Right lobe of liver (tissue), 6 donors: ENCODE measurements around the gene VPS54. TPM values are rescaled to one million over a fixed set of nuclear protein-coding genes. Genes with fewer than 3 reads are reported as not detected.
"Not testable (repeated sequence)": the region's sequence is repeated elsewhere in the genome, so short reads cannot be mapped to it uniquely, and the experiment has no call there.

Experiments used
- ATAC-seq, 4 donors: fragments of 200-7000 bp; cut with Tn5 transposase; one replicate each; pipeline ENCODE4 v1.9.1; 2020; ENCODE audit warnings: mild to moderate bottlenecking in 4 of 4, moderate library complexity in 4 of 4
- DNase-seq, 3 donors: peaks; one replicate each; pipeline ENCODE4 v3.0.0-alpha.2; 2020
- H3K27ac ChIP-seq, 3 donors: fragments of 200-600 bp; one replicate each; pipeline ENCODE4 v1.8.0; 2022
- H3K27me3 ChIP-seq, 2 donors: fragments of 200-600 bp; one replicate each; pipeline ENCODE4 v1.8.0; 2022
- H3K36me3 ChIP-seq, 4 donors: fragments of 200-600 bp; sonication (generic) in 1 of 4; one replicate each; pipeline versions ENCODE4 v1.5.1 to v1.8.0; 2017 to 2022; ENCODE audit warnings: control low read depth in 1 of 4
- H3K4me1 ChIP-seq, 4 donors: fragments of 200-600 bp; sonication (generic) in 1 of 4; one replicate each; pipeline versions ENCODE4 v1.5.1 to v1.8.0; 2017 to 2022; ENCODE audit warnings: control low read depth in 1 of 4
- H3K4me3 ChIP-seq, 3 donors: fragments of 200-600 bp; one replicate each; pipeline ENCODE4 v1.8.0; 2022
- H3K9me3 ChIP-seq, 4 donors: fragments of 200-600 bp; sonication (generic) in 1 of 4; one replicate each; pipeline versions ENCODE4 v1.5.1 to v1.8.0; 2017 to 2022; ENCODE audit warnings: control low read depth in 1 of 4
- CTCF ChIP-seq, 4 donors: fragments of 200-600 bp in 3 of 4; fragments of 450-650 bp in 1 of 4; IDR thresholded peaks; one replicate each; pipeline versions ENCODE4 v1.5.1 to v1.8.0; 2016 to 2022; ENCODE audit warnings: antibody characterized with exemption in 4 of 4, mild to moderate bottlenecking in 2 of 4
- POLR2A ChIP-seq: fragments of 450-650 bp; IDR thresholded peaks from one replicate; pipeline ENCODE4 v1.6.1; 2017; ENCODE audit warnings: antibody characterized with exemption, mild to moderate bottlenecking
- WGBS: methylation state at CpG from one replicate; pipeline ENCODE4 v1.1.6; 2018; ENCODE audit warnings: low coverage, low lambda C conversion rate; ENCODE audit not compliant: insufficient coverage; ENCODE audit errors: missing lambda C conversion rate; 5-methylcytosine and 5-hydroxymethylcytosine counted together
- intact Hi-C, 2 donors: fragments of 100-400 bp; cut with DNase I; formaldehyde crosslinking; loops; one replicate each; pipeline versions ENCODE4 v1.11.2 to v1.14.1; 2022
- total RNA-seq, 6 experiments: library from RNA; depleted of rRNA in 2 of 6; stranded (reverse); fragments of >200 nt in 2 of 6; fragmentation: NEBNext Ultra II Directional in 3 of 6; extraction: Animal tissue kit (Norgen Biotek cat#: 25700) in 3 of 6; gene quantifications; one replicate each; pipeline versions ENCODE4 v1.1.0 to v1.2.4, GENCODE V29; 2016 to 2023
- donor health status: DM: no; HTN: yes; CAD: no.
- donor health status: DM: no; HTN: no; CAD: no.
- donor health status: DM: no; HTN: no; CAD: no.
- donor health status: DM: no; HTN: yes; CAD: no.
- donor health status: DM: no; HTN: yes; CAD: no.

Gene VPS54
- total RNA-seq, 6 experiments from 2014 or later, result 11.6 to 12.5 (median 12.2) TPM

DNA sequence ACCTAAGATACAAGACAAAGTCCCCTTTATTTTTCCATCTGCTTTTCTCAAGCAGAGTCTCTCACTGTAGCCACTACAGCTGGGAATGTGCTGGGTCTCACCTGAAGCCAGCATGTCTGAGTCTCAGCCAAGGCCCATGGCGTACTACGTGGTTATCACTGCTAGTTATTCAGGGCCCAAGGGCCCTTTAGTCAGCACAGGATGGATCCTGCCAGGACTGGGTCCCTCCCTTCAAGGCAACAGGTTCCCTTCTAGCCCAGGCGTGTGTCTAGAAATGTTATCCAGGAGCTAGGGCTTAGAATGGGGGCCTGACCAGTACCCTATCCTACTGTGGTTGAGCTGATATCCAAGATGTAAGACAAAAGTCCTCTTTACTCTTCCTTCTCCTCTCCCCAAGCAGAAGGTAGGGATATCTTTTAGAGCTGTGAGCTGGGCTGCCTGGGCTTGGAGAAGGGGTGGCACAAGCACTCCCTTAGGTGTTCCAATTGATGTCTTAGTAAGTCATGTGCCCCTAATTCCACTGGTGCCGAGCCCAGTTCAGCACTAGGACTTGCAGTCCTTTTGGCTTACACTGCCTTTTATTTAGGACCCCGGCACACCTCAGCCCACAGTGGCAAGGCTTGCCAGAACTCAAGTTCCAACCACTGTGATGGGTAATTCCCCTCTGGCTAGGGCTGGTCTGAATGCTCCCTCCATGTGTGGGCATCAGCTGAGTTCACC is 17.7 kb downstream of the VPS54 start:
- WGBS, result 100% methylated on average over 1 of the region's 5 CpGs
- intact Hi-C loops, result no loop called here

DNA sequence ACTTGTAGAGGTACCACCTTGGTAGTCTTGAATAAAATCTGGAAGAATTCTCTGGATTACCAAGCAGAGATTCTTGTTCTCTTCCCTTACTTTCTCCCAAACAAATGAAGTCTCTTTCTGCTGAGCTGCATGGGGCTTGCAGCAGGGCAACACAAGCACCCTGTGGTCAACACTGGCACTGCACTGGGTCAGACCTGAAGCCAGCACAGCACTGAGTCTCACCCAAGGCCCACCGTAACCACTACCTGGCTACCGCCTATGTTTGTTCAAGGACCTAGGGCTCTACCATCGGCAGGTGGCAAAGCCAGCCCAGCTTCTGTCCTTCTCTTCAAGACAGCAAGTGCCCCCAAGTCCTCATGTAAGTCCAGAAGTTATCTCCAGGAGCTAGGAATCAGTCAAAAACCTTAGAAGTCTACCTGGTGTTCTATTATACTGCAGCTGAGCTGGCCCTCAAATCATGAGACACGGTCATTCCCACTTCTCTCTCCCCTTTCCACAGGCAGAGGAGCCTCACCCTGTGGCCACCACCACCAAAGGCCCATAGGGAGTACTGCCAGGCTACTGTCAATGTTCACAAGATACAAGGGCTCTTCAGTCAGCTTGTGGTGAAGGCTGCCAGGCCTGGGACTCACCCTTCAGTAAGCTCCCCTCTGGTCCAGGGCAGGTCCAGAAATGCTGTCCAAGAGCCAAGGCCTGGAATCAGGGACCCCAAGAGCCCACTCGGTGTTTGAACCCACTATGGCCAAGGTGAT is 18.4 kb downstream of the VPS54 start:
- peaks cover 0 to 5% (median 0%) of the 10 kb centered on the region in 4 donors for H3K4me1 ChIP-seq
- ATAC-seq (peak; percentile 47 to 59 (median 53)), DNase-seq (no peak)
- TF ChIP-seq CTCF (IDR thresholded peaks at IDR 0.05), result peak in 2 of 4 donors; percentile 27 to 31
- TF ChIP-seq POLR2A, result no peak
- H3K4me3 ChIP-seq, result no peak overlapping the region
- 90% methylated on average over 4 of the region's 5 CpGs for WGBS
- no peaks in the 10 kb centered on the region for H3K36me3 ChIP-seq
- no peaks in the 10 kb centered on the region for H3K27me3 ChIP-seq
- H3K27ac ChIP-seq, result no peak overlapping the region
- intact Hi-C loops, result no loop called here
- no peaks in the 10 kb centered on the region for H3K9me3 ChIP-seq

More for the DNA sequence above, 17.7 kb downstream of the VPS54 start:
- DNase-seq, result no peak
- Histone ChIP-seq H3K27me3 (no peaks in the 10 kb centered on the region), H3K27ac (no peak overlapping the region), H3K4me1 (peaks cover 0 to 5% (median 0%) of the 10 kb centered on the region in 4 donors), H3K9me3 (no peaks in the 10 kb centered on the region), H3K4me3 (no peak overlapping the region), H3K36me3 (no peaks in the 10 kb centered on the region)
- ATAC-seq, result no peak
- TF ChIP-seq POLR2A (no peak), CTCF (IDR thresholded peaks at IDR 0.05) (no peak)

GRCh38 chr2:63999049-63999448 is 20.2 kb downstream of the VPS54 start:
- DNase-seq (no peak), ATAC-seq (no peak)
- H3K27ac ChIP-seq, result no peak overlapping the region
- 91% methylated on average over 2 of the region's 2 CpGs for WGBS
- no peaks in the 10 kb centered on the region for H3K4me1 ChIP-seq
- H3K9me3 ChIP-seq, result no peaks in the 10 kb centered on the region
- no peaks in the 10 kb centered on the region for H3K27me3 ChIP-seq
- intact Hi-C loops, result no loop called here
- H3K4me3 ChIP-seq, result no peak overlapping the region
- no peak for TF ChIP-seq POLR2A
- no peak for TF ChIP-seq CTCF (IDR thresholded peaks at IDR 0.05)
- H3K36me3 ChIP-seq, result no peaks in the 10 kb centered on the region

- DNase-seq, H3K4me1 ChIP-seq, H3K27me3 ChIP-seq, H3K27ac ChIP-seq, H3K9me3 ChIP-seq, intact Hi-C loops, ATAC-seq, H3K4me3 ChIP-seq, H3K36me3 ChIP-seq: not testable (repeated sequence)
- WGBS, result 91% methylated on average over 7 of the region's 10 CpGs
These were observed 22.5 kb downstream of the VPS54 start for GRCh38 chr2:63996582-63997198.

DNA sequence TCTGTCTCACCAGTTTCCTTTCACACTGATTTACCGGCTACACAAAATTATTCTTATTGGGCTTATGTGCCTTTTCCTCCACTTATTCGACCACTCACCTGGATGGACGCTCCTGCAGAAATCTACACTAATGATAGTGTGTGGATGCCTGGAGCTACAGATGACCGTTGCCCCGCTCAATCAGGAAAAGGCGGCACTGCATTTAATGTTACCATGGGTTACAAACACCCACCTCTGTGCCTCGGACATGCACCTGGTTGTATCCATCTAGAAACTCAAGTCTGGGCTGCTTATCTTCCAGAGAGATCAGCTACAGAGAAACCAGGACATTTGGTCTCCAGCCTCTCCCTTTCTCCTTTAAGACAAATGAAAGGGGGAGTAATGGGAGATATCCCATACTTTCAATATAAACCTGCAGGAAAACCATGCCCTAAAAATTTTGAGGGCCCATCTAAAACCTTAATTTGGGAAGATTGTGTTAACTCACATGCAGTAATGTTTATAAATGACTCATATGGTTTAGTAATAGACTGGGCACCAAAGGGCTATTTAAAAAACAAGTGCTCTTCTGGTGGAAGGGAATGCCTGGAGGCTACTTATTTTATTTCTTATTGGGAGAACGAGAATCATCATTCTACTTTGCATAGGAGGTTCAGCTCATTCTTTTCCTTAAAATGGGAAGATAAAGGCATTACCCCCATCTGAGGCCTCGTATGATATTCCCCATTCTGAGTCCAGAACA is 24.7 kb downstream of the VPS54 start:
- intact Hi-C loops, result not testable (repeated sequence)

More for the DNA sequence above, 24.7 kb downstream of the VPS54 start:
- not testable (repeated sequence) for DNase-seq, H3K9me3 ChIP-seq, H3K36me3 ChIP-seq, H3K4me3 ChIP-seq, ATAC-seq, H3K27me3 ChIP-seq, H3K27ac ChIP-seq
- H3K4me1 ChIP-seq, result peaks cover 0 to 15% (median 0%) of the 10 kb centered on the region in 4 donors
- 94% methylated on average over 9 of the region's 9 CpGs for WGBS
